SK-N-SH (cell line): Measurements from ENCODE around the gene SLC25A41. TPM values are rescaled to one million over a fixed set of nuclear protein-coding genes. Genes with fewer than 3 reads are reported as not detected.

ENCODE experiments used
- CTCF ChIA-PET: fragments of 300-600, 350-600 bp; formaldehyde crosslinking; extraction: SDS; loops from one replicate; lab custom pipeline; 2021; lab: Yijun Ruan, JAX
- POLR2A ChIA-PET: fragments of 350-600 bp; sonication (Branson Sonifier 250); formaldehyde crosslinking; extraction: SDS; loops from one replicate; lab custom pipeline; 2020; ENCODE audit warnings: antibody characterized with exemption, inconsistent platforms; lab: Yijun Ruan, JAX
- DNase-seq: peaks from one replicate; pipeline ENCODE4 v3.0.0; 2012
- H2AFZ ChIP-seq: fragments of 200-600 bp; sonication (generic); 2 replicates; pipeline ENCODE4 v1.8.1; 2016; ENCODE audit warnings: antibody characterized with exemption, mild to moderate bottlenecking, low read depth
- H3F3A ChIP-seq: fragments of 200-600 bp; sonication (generic); replicated peaks from 2 replicates; pipeline ENCODE3; 2016; ENCODE audit warnings: antibody characterized with exemption, mild to moderate bottlenecking; ENCODE audit not compliant: insufficient read depth
- H3K27ac ChIP-seq, 2 experiments: fragments of 200-500 bp in 1 of 2; fragments of 200-600 bp in 1 of 2; sonication (Bioruptor generic) in 1 of 2; sonication (generic), shearing (Covaris generic) in 1 of 2; 2 replicates each; pipeline versions ENCODE4 v1.5.1 to v1.6.1; 2014 to 2016; ENCODE audit warnings: low read depth in 2 of 2, inconsistent platforms in 1 of 2, low read length in 1 of 2, mild to moderate bottlenecking in 1 of 2, mixed read lengths in 1 of 2
- H3K27me3 ChIP-seq: fragments of 200-600 bp; sonication (generic), shearing (Covaris generic); 2 replicates; pipeline ENCODE4 v1.6.1; 2016; ENCODE audit warnings: mixed run types; ENCODE audit not compliant: insufficient read depth
- H3K36me3 ChIP-seq, 2 experiments: fragments of 200-500 bp in 1 of 2; fragments of 200-600 bp in 1 of 2; sonication (Bioruptor generic) in 1 of 2; sonication (generic) in 1 of 2; replicated peaks in 1 of 2; 2 replicates each; pipeline versions ENCODE3 to v1.5.1; 2014 to 2016; ENCODE audit warnings: low read length in 1 of 2, mild to moderate bottlenecking in 1 of 2; ENCODE audit not compliant: insufficient read depth in 2 of 2, control insufficient read depth in 1 of 2
- H3K4me1 ChIP-seq, 2 experiments: fragments of 200-500 bp in 1 of 2; fragments of 200-600 bp in 1 of 2; sonication (Bioruptor generic) in 1 of 2; sonication (generic), shearing (Covaris generic) in 1 of 2; 2 replicates each; pipeline versions ENCODE4 v1.5.1 to v1.6.1; 2014 to 2016; ENCODE audit warnings: low read depth in 1 of 2, low read length in 1 of 2, mixed run types in 1 of 2; ENCODE audit not compliant: insufficient read depth in 2 of 2, control insufficient read depth in 1 of 2
- H3K4me2 ChIP-seq: fragments of 200-600 bp; sonication (generic), shearing (Covaris generic); 2 replicates; pipeline ENCODE4 v1.6.1; 2017; ENCODE audit warnings: mixed run types
- H3K4me3 ChIP-seq, 2 experiments: fragments of 200-500 bp in 1 of 2; fragments of 200-600 bp in 1 of 2; sonication (Bioruptor generic) in 1 of 2; sonication (generic), shearing (Covaris generic) in 1 of 2; 2 replicates each; pipeline versions ENCODE4 v1.5.1 to v1.8.1; 2014 to 2016; ENCODE audit warnings: low read depth in 2 of 2, inconsistent platforms in 1 of 2, low read length in 1 of 2, mild to moderate bottlenecking in 1 of 2, mixed read lengths in 1 of 2, moderate library complexity in 1 of 2
- H3K79me2 ChIP-seq: fragments of 200-600 bp; sonication (generic); 2 replicates; pipeline ENCODE4 v1.8.1; 2017; ENCODE audit warnings: mild to moderate bottlenecking; ENCODE audit not compliant: insufficient read depth
- H3K9ac ChIP-seq: fragments of 200-600 bp; sonication (generic); 2 replicates; pipeline ENCODE4 v1.6.1; 2017; ENCODE audit warnings: mixed run types
- H3K9me2 ChIP-seq: fragments of 200-600 bp; sonication (generic); 2 replicates; pipeline ENCODE4 v1.6.1; 2017; ENCODE audit warnings: mixed run types
- H3K9me3 ChIP-seq: fragments of 200-600 bp; sonication (generic); 2 replicates; pipeline ENCODE4 v1.6.1; 2017; ENCODE audit warnings: mixed run types, mild to moderate bottlenecking, moderate library complexity
- H4K20me1 ChIP-seq: fragments of 200-600 bp; sonication (generic); 2 replicates; pipeline ENCODE4 v1.6.1; 2017; ENCODE audit warnings: mild to moderate bottlenecking, mixed run types; ENCODE audit not compliant: insufficient read depth
- CHD2 ChIP-seq: fragments of 150-350 bp; IDR thresholded peaks from 2 replicates; pipeline ENCODE4 v1.6.1; 2018; ENCODE audit warnings: low read length; ENCODE audit not compliant: partially characterized antibody
- ELF1 ChIP-seq: IDR thresholded peaks from 2 replicates; pipeline ENCODE4 v1.4.0; 2012
- EP300 ChIP-seq, 2 experiments: IDR thresholded peaks; 2 replicates each; pipeline versions ENCODE4 v1.4.0 to v1.6.1; 2012; ENCODE audit warnings: borderline replicate concordance in 1 of 2, low read depth in 1 of 2, low read length in 1 of 2
- FOSL2 ChIP-seq: IDR thresholded peaks from 2 replicates; pipeline ENCODE4 v1.4.0; 2012; ENCODE audit warnings: low read depth, mild to moderate bottlenecking, moderate library complexity, borderline replicate concordance
- FOXJ3 ChIP-seq: sonication (generic); formaldehyde crosslinking; IDR thresholded peaks from 2 replicates; pipeline ENCODE4 v1.5.1; 2020; ENCODE audit warnings: mild to moderate bottlenecking, missing genetic modification reagents
- FOXM1 ChIP-seq: IDR thresholded peaks from 2 replicates; pipeline ENCODE4 v1.4.0; 2012; ENCODE audit warnings: low read depth, mild to moderate bottlenecking
- GATA2 ChIP-seq: sonication (generic); formaldehyde crosslinking; IDR thresholded peaks from 2 replicates; pipeline ENCODE4 v1.5.0; 2020; ENCODE audit warnings: mild to moderate bottlenecking, missing genetic modification reagents
- NFIC ChIP-seq: IDR thresholded peaks from 2 replicates; pipeline ENCODE4 v1.4.0; 2012; ENCODE audit warnings: borderline replicate concordance
- NRF1 ChIP-seq: IDR thresholded peaks from 2 replicates; pipeline ENCODE4 v1.6.1; 2012; ENCODE audit warnings: low read depth, mild to moderate bottlenecking, low read length
- POLR2AphosphoS5 ChIP-seq: IDR thresholded peaks from 2 replicates; pipeline ENCODE4 v1.6.1; 2012; ENCODE audit warnings: low read depth, low read length
- RAD21 ChIP-seq: IDR thresholded peaks from 2 replicates; pipeline ENCODE4 v1.6.1; 2012; ENCODE audit warnings: mild to moderate bottlenecking, low read length
- RCOR1 ChIP-seq: fragments of 150-350 bp; IDR thresholded peaks from 2 replicates; pipeline ENCODE4 v1.6.1; 2017; ENCODE audit warnings: antibody characterized with exemption, low read length
- RFX5 ChIP-seq: IDR thresholded peaks from 2 replicates; pipeline ENCODE4 v1.6.1; 2012; ENCODE audit warnings: mild to moderate bottlenecking, improper control_type of control experiment, low read length
- SMC3 ChIP-seq: IDR thresholded peaks from 2 replicates; pipeline ENCODE4 v1.6.1; 2012; ENCODE audit warnings: low read depth, low read length, improper control_type of control experiment
- TAF1 ChIP-seq: IDR thresholded peaks from 2 replicates; pipeline ENCODE4 v1.6.1; 2012; ENCODE audit warnings: low read depth, mild to moderate bottlenecking, low read length, moderate library complexity, borderline replicate concordance
- TCF12 ChIP-seq: IDR thresholded peaks from 2 replicates; pipeline ENCODE4 v1.4.0; 2012
- whole genome bisulfite sequencing: methylation state at CpG from one replicate; pipeline ENCODE4 v1.1.6; 2017; ENCODE audit warnings: low lambda C conversion rate; 5-methylcytosine and 5-hydroxymethylcytosine counted together
- polyA plus RNA-seq, 3 experiments: library from polyadenylated mRNA; depleted of rRNA; stranded (reverse); fragments of >200 nt; gene quantifications; 2 replicates each; pipeline ENCODE4 v1.2.3, GENCODE V29; 2012
- TF ChIP-seq, protein P1 (sequence below): fragments of 200-600 bp; sonication (generic); IDR thresholded peaks from 2 replicates; pipeline ENCODE4 v1.6.1; 2017; ENCODE audit warnings: antibody characterized with exemption, mild to moderate bottlenecking, moderate library complexity
- TF ChIP-seq, protein P2 (sequence below): IDR thresholded peaks from 2 replicates; pipeline ENCODE4 v1.4.0; 2012; ENCODE audit warnings: low read depth
- TF ChIP-seq, protein P3 (sequence below): IDR thresholded peaks from 2 replicates; pipeline ENCODE4; 2012

SLC25A41 gene
- polyA plus RNA-seq, 1 of the 3 experiments (the other 2 are of a cell fraction), result 0.12 TPM

- POLR2A ChIA-PET, result no interaction called here
- WGBS, result 42% methylated on average over 20 of the region's 24 CpGs
These were observed 48.2 kb upstream of the SLC25A41 start, which contains the start of gene DENND1C for GRCh38 chr19:6481541-6482342. DENND1C (minus strand) TSS chr19:6481787; CDS start chr19:6481695, 92 bp downstream.

GRCh38 chr19:6480848-6481415, 47.4 kb upstream of the SLC25A41 start:
- no peaks in the 10 kb centered on the region for H4K20me1 ChIP-seq
- no peak overlapping the region for H3K9ac ChIP-seq
- H3K79me2 ChIP-seq, result no peaks in the 10 kb centered on the region
- DNase-seq, result no peak
- no peaks in the 10 kb centered on the region for H3K9me2 ChIP-seq
- no peaks in the 10 kb centered on the region for H3K9me3 ChIP-seq
- H3K27me3 ChIP-seq, result peaks cover under 1% of the 10 kb centered on the region; the same call in 1 of the 2 replicates
- ChIA-PET POLR2A (interaction anchor here (0.6 kb wide), 1 partner anchor 210 kb away, joined by 3 read pairs; no protein-coding TSS in a partner anchor), CTCF (interaction anchor here (0.8 to 1.8 kb wide), 4 partner anchors 10 to 36 kb away, joined by 3 to 14 read pairs (median 3); partner anchors contain the start of gene TUBB4A)
- H3K4me1 ChIP-seq, result peaks cover 0 to 6% of the 10 kb centered on the region in 2 experiments; a peak in 1 of 4 replicates
- no peaks in the 10 kb centered on the region for H3F3A ChIP-seq
- WGBS, result 62% methylated on average over 10 of the region's 10 CpGs
- no peak overlapping the region for H2AFZ ChIP-seq
- H3K4me2 ChIP-seq, result no peak overlapping the region
- H3K36me3 ChIP-seq, result no peaks in the 10 kb centered on the region
- H3K27ac ChIP-seq, result no peak overlapping the region
- H3K4me3 ChIP-seq, result no peak overlapping the region
- TF ChIP-seq NRF1, result no peak
- TF ChIP-seq ELF1, result no peak
- TF ChIP-seq POLR2AphosphoS5, result no peak
- no peak for TF ChIP-seq SMC3
- no peak for TF ChIP-seq RFX5
- TF ChIP-seq GATA2 (CRISPR knock-in tag), result no peak
- TF ChIP-seq, protein P1, sequence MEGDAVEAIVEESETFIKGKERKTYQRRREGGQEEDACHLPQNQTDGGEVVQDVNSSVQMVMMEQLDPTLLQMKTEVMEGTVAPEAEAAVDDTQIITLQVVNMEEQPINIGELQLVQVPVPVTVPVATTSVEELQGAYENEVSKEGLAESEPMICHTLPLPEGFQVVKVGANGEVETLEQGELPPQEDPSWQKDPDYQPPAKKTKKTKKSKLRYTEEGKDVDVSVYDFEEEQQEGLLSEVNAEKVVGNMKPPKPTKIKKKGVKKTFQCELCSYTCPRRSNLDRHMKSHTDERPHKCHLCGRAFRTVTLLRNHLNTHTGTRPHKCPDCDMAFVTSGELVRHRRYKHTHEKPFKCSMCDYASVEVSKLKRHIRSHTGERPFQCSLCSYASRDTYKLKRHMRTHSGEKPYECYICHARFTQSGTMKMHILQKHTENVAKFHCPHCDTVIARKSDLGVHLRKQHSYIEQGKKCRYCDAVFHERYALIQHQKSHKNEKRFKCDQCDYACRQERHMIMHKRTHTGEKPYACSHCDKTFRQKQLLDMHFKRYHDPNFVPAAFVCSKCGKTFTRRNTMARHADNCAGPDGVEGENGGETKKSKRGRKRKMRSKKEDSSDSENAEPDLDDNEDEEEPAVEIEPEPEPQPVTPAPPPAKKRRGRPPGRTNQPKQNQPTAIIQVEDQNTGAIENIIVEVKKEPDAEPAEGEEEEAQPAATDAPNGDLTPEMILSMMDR, result no peak
- TF ChIP-seq NFIC, result no peak
- no peak for TF ChIP-seq RCOR1
- TF ChIP-seq, protein P2, sequence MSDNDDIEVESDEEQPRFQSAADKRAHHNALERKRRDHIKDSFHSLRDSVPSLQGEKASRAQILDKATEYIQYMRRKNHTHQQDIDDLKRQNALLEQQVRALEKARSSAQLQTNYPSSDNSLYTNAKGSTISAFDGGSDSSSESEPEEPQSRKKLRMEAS, result no peak
- no peak for TF ChIP-seq FOSL2
- no peak for TF ChIP-seq FOXM1
- no peak for TF ChIP-seq TCF12
- TF ChIP-seq, protein P3, sequence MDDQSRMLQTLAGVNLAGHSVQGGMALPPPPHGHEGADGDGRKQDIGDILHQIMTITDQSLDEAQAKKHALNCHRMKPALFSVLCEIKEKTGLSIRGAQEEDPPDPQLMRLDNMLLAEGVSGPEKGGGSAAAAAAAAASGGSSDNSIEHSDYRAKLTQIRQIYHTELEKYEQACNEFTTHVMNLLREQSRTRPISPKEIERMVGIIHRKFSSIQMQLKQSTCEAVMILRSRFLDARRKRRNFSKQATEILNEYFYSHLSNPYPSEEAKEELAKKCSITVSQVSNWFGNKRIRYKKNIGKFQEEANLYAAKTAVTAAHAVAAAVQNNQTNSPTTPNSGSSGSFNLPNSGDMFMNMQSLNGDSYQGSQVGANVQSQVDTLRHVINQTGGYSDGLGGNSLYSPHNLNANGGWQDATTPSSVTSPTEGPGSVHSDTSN, result no peak

More at GRCh38 chr19:6481541-6482342, 48.2 kb upstream of the SLC25A41 start, which contains the start of gene DENND1C:
- no peak within 1 kb of the TSS for H3K4me3 ChIP-seq
- H3K9me3 ChIP-seq, result no peaks in the 10 kb centered on the region
- TF ChIP-seq FOXJ3 (CRISPR knock-in tag) (no peak), RAD21 (peak; percentile 40; the same call in 1 of the 2 replicates), TAF1 (no peak), SMC3 (peak; percentile 46), CHD2 (no peak), EP300 (IDR thresholded peaks at IDR 0.05; ENCODE audit: borderline replicate concordance in 1 of 2, low read depth in 1 of 2, low read length in 1 of 2) (no peak)
- TF ChIP-seq, protein P1, result peak; percentile 60
- CTCF ChIA-PET, result interaction anchor here (0.8 to 1.8 kb wide), 6 partner anchors 10 to 44 kb away, joined by 3 to 14 read pairs (median 3); partner anchors contain the start of gene TUBB4A
- H3K9ac ChIP-seq, result no peak within 1 kb of the TSS
- no peaks in the 10 kb centered on the region for H3K9me2 ChIP-seq
- H3K27me3 ChIP-seq, result no peaks in the 10 kb centered on the region; the same call in 1 of the 2 replicates
- H3K36me3 ChIP-seq, result no peaks in the 10 kb centered on the region
- no peak within 1 kb of the TSS for H2AFZ ChIP-seq
- H3F3A ChIP-seq, result no peaks in the 10 kb centered on the region
- peak; percentile 71 for DNase-seq
- no peaks in the 10 kb centered on the region for H3K79me2 ChIP-seq
- H4K20me1 ChIP-seq, result no peaks in the 10 kb centered on the region
- peaks cover 0 to 5% of the 10 kb centered on the region in 2 experiments; a peak in 1 of 4 replicates for H3K4me1 ChIP-seq
- no peak within 1 kb of the TSS for H3K4me2 ChIP-seq
- no peak within 1 kb of the TSS for H3K27ac ChIP-seq
